Mammary epithelial cell (primary cell): ENCODE measurements around the gene EEF2KMT.
"Not testable (repeated sequence)": the region's sequence is repeated elsewhere in the genome, so short reads cannot be mapped to it uniquely, and the experiment has no call there.

Experiments
- CTCF ChIP-seq, 2 donors: IDR thresholded peaks in 1 of 2; conservative IDR thresholded peaks in 1 of 2; 2 replicates each; pipeline ENCODE4 v1.5.1; 2011 to 2012; ENCODE audit warnings: inconsistent platforms in 2 of 2, low read length in 2 of 2, mild to moderate bottlenecking in 2 of 2, control low read depth in 1 of 2, low read depth in 1 of 2; ENCODE audit not compliant: insufficient read depth in 1 of 2; ENCODE audit errors: extremely low read depth in 1 of 2
- EZH2 ChIP-seq: IDR thresholded peaks from 2 replicates; pipeline ENCODE4 v1.6.1; 2012; ENCODE audit warnings: low read length, inconsistent platforms, borderline replicate concordance

- not testable (repeated sequence) for TF ChIP-seq EZH2; CTCF (conservative IDR thresholded peaks at IDR 0.05 in 1 of 2, IDR thresholded peaks at IDR 0.05 in 1 of 2; ENCODE audit: extremely low read depth in 1 of 2, insufficient read depth in 1 of 2, low read depth in 1 of 2, low read length in 2 of 2)
These were observed 5.9 kb upstream of the EEF2KMT start for GRCh38 chr16:5103296-5104032.
